Thyroid gland (tissue), 4 donors: ENCODE data around the gene EXOC1.

Experiments
- POLR2A ChIP-seq, 2 donors: fragments of 450-650 bp; IDR thresholded peaks; one replicate each; pipeline ENCODE4 v1.6.1; 2017; ENCODE audit warnings: antibody characterized with exemption in 2 of 2, mild to moderate bottlenecking in 2 of 2, moderate library complexity in 1 of 2
- TF ChIP-seq, protein P1 (sequence below), 6 experiments: fragments of 200-600 bp in 3 of 6; fragments of 450-650 bp in 3 of 6; sonication (generic) in 3 of 6; IDR thresholded peaks; one replicate each; pipeline ENCODE4 v1.5.1; 2016 to 2019; ENCODE audit warnings: antibody characterized with exemption in 6 of 6, mild to moderate bottlenecking in 2 of 6, inconsistent platforms in 1 of 6, moderate library complexity in 1 of 6

DNA sequence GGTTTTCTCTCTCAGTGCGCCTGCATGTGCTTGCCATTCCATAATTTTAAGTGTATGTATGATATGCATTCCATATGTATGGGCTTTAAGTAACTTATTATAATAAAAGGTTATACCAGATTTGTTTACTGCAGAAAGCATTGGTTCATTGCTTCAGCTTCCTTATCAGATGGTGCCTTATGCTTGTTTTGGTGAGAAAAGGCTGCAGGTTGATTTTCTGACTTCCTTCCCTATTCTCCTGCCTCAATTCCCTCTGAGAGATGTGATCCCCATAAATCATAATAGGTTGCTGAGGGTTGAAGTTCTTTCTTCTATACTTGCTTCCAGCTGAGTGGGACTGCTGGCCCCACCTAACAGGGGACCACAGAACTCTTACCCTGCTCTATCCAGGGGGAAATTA is 85.0 kb downstream of the EXOC1 start:
- TF ChIP-seq, protein P1, sequence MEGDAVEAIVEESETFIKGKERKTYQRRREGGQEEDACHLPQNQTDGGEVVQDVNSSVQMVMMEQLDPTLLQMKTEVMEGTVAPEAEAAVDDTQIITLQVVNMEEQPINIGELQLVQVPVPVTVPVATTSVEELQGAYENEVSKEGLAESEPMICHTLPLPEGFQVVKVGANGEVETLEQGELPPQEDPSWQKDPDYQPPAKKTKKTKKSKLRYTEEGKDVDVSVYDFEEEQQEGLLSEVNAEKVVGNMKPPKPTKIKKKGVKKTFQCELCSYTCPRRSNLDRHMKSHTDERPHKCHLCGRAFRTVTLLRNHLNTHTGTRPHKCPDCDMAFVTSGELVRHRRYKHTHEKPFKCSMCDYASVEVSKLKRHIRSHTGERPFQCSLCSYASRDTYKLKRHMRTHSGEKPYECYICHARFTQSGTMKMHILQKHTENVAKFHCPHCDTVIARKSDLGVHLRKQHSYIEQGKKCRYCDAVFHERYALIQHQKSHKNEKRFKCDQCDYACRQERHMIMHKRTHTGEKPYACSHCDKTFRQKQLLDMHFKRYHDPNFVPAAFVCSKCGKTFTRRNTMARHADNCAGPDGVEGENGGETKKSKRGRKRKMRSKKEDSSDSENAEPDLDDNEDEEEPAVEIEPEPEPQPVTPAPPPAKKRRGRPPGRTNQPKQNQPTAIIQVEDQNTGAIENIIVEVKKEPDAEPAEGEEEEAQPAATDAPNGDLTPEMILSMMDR (IDR thresholded peaks at IDR 0.05): no peak
- no peak for TF ChIP-seq POLR2A (IDR thresholded peaks at IDR 0.05)
